NB4 (cell line): Measurements from ENCODE around the gene ACOT11.
"Not testable (repeated sequence)": the region's sequence is repeated elsewhere in the genome, so short reads cannot be mapped to it uniquely, and the experiment has no call there.

Experiments used
- DNase-seq: peaks from one replicate; pipeline ENCODE4 v3.0.0; 2010; ENCODE audit warnings: low read depth
- H3K4me3 ChIP-seq: one replicate; pipeline ENCODE4 v1.5.1; 2011; ENCODE audit warnings: mild to moderate bottlenecking, low read depth, low read length, moderate library complexity
- CTCF ChIP-seq: IDR thresholded peaks from one replicate; pipeline ENCODE4 v1.5.1; 2012; ENCODE audit warnings: low read depth, low read length
- MAX ChIP-seq: IDR thresholded peaks from 2 replicates; pipeline ENCODE4 v1.6.1; 2011; ENCODE audit warnings: low read depth, low read length
- MYC ChIP-seq: IDR thresholded peaks from 2 replicates; pipeline ENCODE4 v1.6.1; 2011; ENCODE audit warnings: low read depth, low read length
- POLR2A ChIP-seq: IDR thresholded peaks from 2 replicates; pipeline ENCODE4 v1.6.1; 2011; ENCODE audit warnings: mild to moderate bottlenecking; ENCODE audit not compliant: insufficient read length; ENCODE audit errors: extremely low read depth

The ACOT11 gene

GRCh38 chr1:54501849-54502248 lies 46.2 kb upstream of the ACOT11 start:
- no peak for DNase-seq
- H3K4me3 ChIP-seq, result no peak overlapping the region
- TF ChIP-seq CTCF (no peak), MYC (no peak), MAX (no peak), POLR2A (no peak)

GRCh38 chr1:54502342-54502741 lies 45.7 kb upstream of the ACOT11 start:
- no peak for DNase-seq
- no peak for TF ChIP-seq MAX
- TF ChIP-seq POLR2A, result no peak
- no peak for TF ChIP-seq CTCF
- no peak for TF ChIP-seq MYC
- no peak overlapping the region for H3K4me3 ChIP-seq

GRCh38 chr1:54506594-54506993 lies 41.4 kb upstream of the ACOT11 start:
- no peak overlapping the region for H3K4me3 ChIP-seq
- DNase-seq, result peak; percentile 57
- no peak for TF ChIP-seq POLR2A
- no peak for TF ChIP-seq MYC
- TF ChIP-seq CTCF, result no peak
- TF ChIP-seq MAX, result no peak

GRCh38 chr1:54507033-54507870 lies 40.8 kb upstream of the ACOT11 start:
- H3K4me3 ChIP-seq, result no peak overlapping the region
- no peak for DNase-seq
- TF ChIP-seq MAX (no peak), MYC (no peak), POLR2A (no peak), CTCF (no peak)

- no peak overlapping the region for H3K4me3 ChIP-seq
- peak; percentile 9 for TF ChIP-seq CTCF
- no peak for TF ChIP-seq MAX
- TF ChIP-seq POLR2A, result no peak
- TF ChIP-seq MYC, result no peak
- peak; percentile 37 for DNase-seq
Measured at GRCh38 chr1:54510715-54511270, 37.2 kb upstream of the ACOT11 start.

GRCh38 chr1:54513921-54514580 lies 34.0 kb upstream of the ACOT11 start:
- not testable (repeated sequence) for H3K4me3 ChIP-seq, DNase-seq
